Measurements from ENCODE around the gene OR8G1.

The OR8G1 gene

DNA sequence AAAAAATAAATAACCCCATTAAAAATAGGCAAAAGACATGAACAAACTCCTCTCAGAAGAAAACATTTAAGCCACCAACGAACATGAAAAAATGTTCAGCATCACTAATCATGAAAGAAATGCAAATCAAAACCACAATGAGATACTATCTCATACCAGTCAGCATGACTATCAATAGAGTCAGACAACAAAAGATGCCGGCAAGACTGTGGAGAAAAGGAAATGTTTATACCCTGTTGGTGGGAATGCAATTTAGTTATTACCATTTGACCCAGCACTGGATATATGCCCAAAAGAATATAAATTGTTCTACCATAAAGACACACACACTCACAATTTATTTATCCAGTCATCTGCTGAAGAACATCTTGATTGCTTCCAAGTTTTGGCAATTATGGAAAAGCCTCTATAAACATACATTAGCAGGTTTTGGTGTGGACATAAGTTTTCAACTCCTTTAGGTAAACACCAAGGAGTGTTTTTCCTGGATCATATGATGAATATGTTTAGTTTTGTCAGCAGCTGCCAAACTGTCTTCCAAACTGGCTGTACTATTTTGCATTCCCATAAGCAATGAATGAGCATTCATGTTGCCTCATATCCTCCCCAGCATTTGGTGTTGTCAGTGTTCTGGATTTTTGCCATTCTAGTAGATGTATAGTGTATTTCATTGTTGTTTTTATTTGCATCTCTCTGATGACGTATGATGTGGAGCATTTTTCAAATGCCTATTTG, 44.9 kb downstream of the OR8G1 start:
- DNase-seq (ENCODE audit: low read depth, low spot score) = no peak
- Histone ChIP-seq H3K4me1 (ENCODE audit: control insufficient read depth, insufficient read depth, low read length) (no peaks in the 10 kb centered on the region), H3K36me3 (ENCODE audit: control insufficient read depth, insufficient read depth, low read length) (no peaks in the 10 kb centered on the region), H3K9me3 (ENCODE audit: control insufficient read depth, insufficient read depth, low read length) (no peaks in the 10 kb centered on the region), H3K27ac (ENCODE audit: low read length) (no peak overlapping the region), H3K4me3 (ENCODE audit: low read length) (no peak overlapping the region), H3K27me3 (ENCODE audit: control insufficient read depth, insufficient read depth, low read length) (no peaks in the 10 kb centered on the region)
- no CpG with 5 or more reads among the region's 3 CpGs for WGBS (ENCODE audit: insufficient coverage, insufficient read length)

DNA sequence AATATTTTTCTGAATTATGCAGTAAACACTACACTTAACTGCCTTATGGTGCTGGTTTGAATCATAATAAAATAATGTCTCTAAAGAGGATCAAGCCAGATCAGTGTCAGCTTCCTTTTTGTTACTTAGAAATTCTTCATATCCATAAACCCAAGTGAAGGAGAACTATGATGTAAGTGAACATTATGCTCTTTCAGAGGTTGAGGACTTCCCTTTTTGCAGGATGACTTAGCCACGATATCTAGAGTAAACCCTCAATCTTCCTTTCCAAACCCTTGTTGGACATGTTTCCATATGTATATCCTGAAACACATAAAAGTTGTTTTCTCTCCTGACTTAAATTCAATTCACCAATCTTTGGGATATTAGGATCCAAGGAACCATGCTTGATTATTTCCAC, 53.8 kb downstream of the OR8G1 start:
- H3K4me1 ChIP-seq (ENCODE audit: control insufficient read depth, insufficient read depth, low read length) = no peaks in the 10 kb centered on the region
- no peak overlapping the region for H3K4me3 ChIP-seq (ENCODE audit: low read length)
- H3K27ac ChIP-seq (ENCODE audit: low read length) = no peak overlapping the region
- no CpG with 5 or more reads among the region's 1 CpG for WGBS (ENCODE audit: insufficient coverage, insufficient read length)
- DNase-seq (ENCODE audit: low read depth, low spot score) = no peak
- no peaks in the 10 kb centered on the region for H3K36me3 ChIP-seq (ENCODE audit: control insufficient read depth, insufficient read depth, low read length)
- H3K27me3 ChIP-seq (ENCODE audit: control insufficient read depth, insufficient read depth, low read length) = no peaks in the 10 kb centered on the region
- no peaks in the 10 kb centered on the region for H3K9me3 ChIP-seq (ENCODE audit: control insufficient read depth, insufficient read depth, low read length)

DNA sequence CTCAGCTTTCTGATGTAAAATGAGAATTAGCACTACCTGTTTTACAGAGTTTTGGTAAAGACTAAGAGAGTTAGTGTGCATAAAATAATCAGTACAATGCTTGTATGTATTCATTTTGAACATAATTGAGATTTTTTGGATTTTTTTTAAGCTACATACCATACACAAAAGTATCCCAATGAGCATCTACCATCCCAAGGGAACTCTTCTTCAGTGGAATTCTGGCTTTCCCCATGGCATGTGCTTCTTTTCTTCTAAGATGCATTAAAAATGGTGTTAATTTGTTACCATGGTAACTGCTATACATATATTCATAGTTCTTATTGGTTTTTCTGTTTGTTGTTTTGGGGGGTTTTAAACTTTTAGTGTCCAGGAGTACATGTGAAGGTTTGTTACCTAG, 55.1 kb downstream of the OR8G1 start:
- no peaks in the 10 kb centered on the region for H3K9me3 ChIP-seq (ENCODE audit: control insufficient read depth, insufficient read depth, low read length)
- DNase-seq (ENCODE audit: low read depth, low spot score) = no peak

DNA sequence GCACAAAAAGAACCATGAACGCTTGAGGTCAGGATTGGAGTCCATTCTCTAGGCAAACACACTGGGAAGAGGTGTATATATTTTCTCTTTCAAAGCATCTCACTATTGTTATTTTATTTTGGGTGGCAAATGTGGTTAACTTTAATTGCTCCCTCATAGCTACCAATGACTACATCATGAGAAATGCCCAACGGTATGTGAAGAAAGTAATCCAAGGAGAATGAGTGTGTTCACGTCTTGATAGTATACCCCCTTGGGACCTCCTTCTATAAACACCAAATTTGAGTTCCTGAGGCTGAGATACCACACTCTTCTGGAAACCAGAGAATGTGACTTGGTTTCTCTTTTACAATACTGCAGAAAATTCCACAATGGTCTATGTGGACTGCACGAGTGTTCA, 57.0 kb downstream of the OR8G1 start:
- H3K4me1 ChIP-seq (ENCODE audit: control insufficient read depth, insufficient read depth, low read length) = no peaks in the 10 kb centered on the region
- no peak overlapping the region for H3K4me3 ChIP-seq (ENCODE audit: low read length)
- H3K36me3 ChIP-seq (ENCODE audit: control insufficient read depth, insufficient read depth, low read length) = no peaks in the 10 kb centered on the region
- no peaks in the 10 kb centered on the region for H3K27me3 ChIP-seq (ENCODE audit: control insufficient read depth, insufficient read depth, low read length)
- no peak for DNase-seq (ENCODE audit: low read depth, low spot score)
- H3K27ac ChIP-seq (ENCODE audit: low read length) = no peak overlapping the region
- no peaks in the 10 kb centered on the region for H3K9me3 ChIP-seq (ENCODE audit: control insufficient read depth, insufficient read depth, low read length)
- no CpG with 5 or more reads among the region's 4 CpGs for WGBS (ENCODE audit: insufficient coverage, insufficient read length)

More for the DNA sequence above, 55.1 kb downstream of the OR8G1 start:
- H3K4me1 ChIP-seq (ENCODE audit: control insufficient read depth, insufficient read depth, low read length) = no peaks in the 10 kb centered on the region
- no peaks in the 10 kb centered on the region for H3K36me3 ChIP-seq (ENCODE audit: control insufficient read depth, insufficient read depth, low read length)
- no peaks in the 10 kb centered on the region for H3K27me3 ChIP-seq (ENCODE audit: control insufficient read depth, insufficient read depth, low read length)
- no peak overlapping the region for H3K27ac ChIP-seq (ENCODE audit: low read length)
- no peak overlapping the region for H3K4me3 ChIP-seq (ENCODE audit: low read length)

DNA sequence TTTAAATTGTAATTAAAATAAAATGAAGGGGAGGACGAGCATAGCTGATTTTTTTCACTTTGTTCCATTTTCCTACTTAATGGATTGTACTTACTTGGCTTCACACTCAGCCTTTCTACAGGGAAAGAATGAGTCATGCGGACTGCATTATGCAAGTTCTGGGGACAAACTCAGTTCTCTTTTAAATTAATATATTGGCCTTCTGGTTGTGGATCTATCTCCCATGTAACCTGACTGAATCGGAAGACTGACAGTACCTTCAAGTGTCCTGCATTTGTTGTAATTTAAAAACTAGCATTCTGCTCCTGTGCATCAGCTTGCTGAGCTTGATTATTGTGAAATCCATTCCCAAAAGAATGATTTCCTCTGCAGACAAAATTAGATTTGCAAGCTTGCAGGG, 60.7 kb downstream of the OR8G1 start:
- Histone ChIP-seq H3K36me3 (ENCODE audit: control insufficient read depth, insufficient read depth, low read length) (no peaks in the 10 kb centered on the region), H3K4me3 (ENCODE audit: low read length) (no peak overlapping the region), H3K4me1 (ENCODE audit: control insufficient read depth, insufficient read depth, low read length) (no peaks in the 10 kb centered on the region), H3K27me3 (ENCODE audit: control insufficient read depth, insufficient read depth, low read length) (no peaks in the 10 kb centered on the region), H3K9me3 (ENCODE audit: control insufficient read depth, insufficient read depth, low read length) (no peaks in the 10 kb centered on the region), H3K27ac (ENCODE audit: low read length) (no peak overlapping the region)
- DNase-seq (ENCODE audit: low read depth, low spot score) = no peak
- no CpG with 5 or more reads among the region's 3 CpGs for WGBS (ENCODE audit: insufficient coverage, insufficient read length)

DNA sequence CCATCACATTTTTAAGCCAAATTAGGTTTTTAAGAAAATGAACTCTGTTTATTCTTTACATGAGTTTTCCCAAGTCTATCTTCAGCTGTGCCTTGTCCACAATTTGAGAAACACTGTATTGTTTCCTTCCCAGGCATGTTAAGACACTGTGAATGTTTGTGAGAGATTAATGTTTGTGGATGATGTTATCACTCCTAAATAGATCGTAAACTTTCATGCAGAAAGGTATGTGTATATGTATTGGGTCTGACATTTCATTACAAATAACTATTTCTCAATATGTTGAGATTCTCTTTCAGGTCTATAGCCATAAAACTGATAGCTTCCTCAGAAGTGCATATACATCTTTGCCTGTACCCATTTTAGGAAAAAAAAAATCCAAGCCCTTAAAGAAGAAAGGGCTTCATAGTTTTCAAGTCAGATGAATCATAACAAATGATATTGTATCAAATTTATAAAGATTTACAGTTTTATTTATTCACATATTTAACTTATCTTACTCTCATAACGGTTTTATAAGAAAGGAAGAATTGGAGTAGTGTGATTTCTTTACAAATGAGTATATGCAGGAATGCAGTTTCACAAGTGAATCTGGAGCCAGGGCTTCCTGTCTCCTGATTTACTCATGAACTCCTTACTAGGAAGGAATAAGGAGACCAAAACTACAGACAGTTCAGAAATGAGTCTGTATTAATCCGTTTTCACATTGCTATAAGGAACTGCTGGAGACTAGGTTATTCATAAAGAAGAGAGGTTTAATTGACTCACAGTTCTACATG, 61.6 kb downstream of the OR8G1 start:
- Histone ChIP-seq H3K4me1 (ENCODE audit: control insufficient read depth, insufficient read depth, low read length) (no peaks in the 10 kb centered on the region), H3K27me3 (ENCODE audit: control insufficient read depth, insufficient read depth, low read length) (no peaks in the 10 kb centered on the region), H3K36me3 (ENCODE audit: control insufficient read depth, insufficient read depth, low read length) (no peaks in the 10 kb centered on the region), H3K27ac (ENCODE audit: low read length) (no peak overlapping the region), H3K4me3 (ENCODE audit: low read length) (no peak overlapping the region), H3K9me3 (ENCODE audit: control insufficient read depth, insufficient read depth, low read length) (no peaks in the 10 kb centered on the region)
- no CpG with 5 or more reads among the region's 3 CpGs for WGBS (ENCODE audit: insufficient coverage, insufficient read length)
- no peak for DNase-seq (ENCODE audit: low read depth, low spot score)

Measured in iPS DF 6.9 (cell line).